Thyroid gland (tissue), 4 donors: ENCODE results near the gene KIAA1755. TPM values are rescaled to one million over a fixed set of nuclear protein-coding genes. Genes with fewer than 3 reads are reported as not detected.

Experiments
- DNase-seq, 2 donors: peaks; one replicate each; pipeline ENCODE4 v3.0.0-alpha.2; 2019
- H3K27ac ChIP-seq, 3 donors: fragments of 200-600 bp; sonication (generic); 1 replicate in 2 of 3; 2 replicates in 1 of 3; pipeline ENCODE4 v1.5.1; 2016 to 2019; ENCODE audit warnings: mild to moderate bottlenecking in 1 of 3, moderate library complexity in 1 of 3
- H3K27me3 ChIP-seq: fragments of 200-600 bp; sonication (generic); one replicate; pipeline ENCODE4 v1.5.1; 2019
- H3K36me3 ChIP-seq, 2 donors: fragments of 200-600 bp; sonication (generic); one replicate each; pipeline ENCODE4 v1.5.1; 2016 to 2019
- H3K4me1 ChIP-seq, 2 donors: fragments of 200-600 bp; sonication (generic); one replicate each; pipeline ENCODE4 v1.5.1; 2017 to 2019
- H3K4me3 ChIP-seq, 3 donors: fragments of 200-600 bp; sonication (generic); replicated peaks in 1 of 3; 1 replicate in 2 of 3; 2 replicates in 1 of 3; pipeline ENCODE4 v1.5.1; 2016; ENCODE audit warnings: mild to moderate bottlenecking in 1 of 3
- H3K9me3 ChIP-seq: fragments of 200-600 bp; sonication (generic); one replicate; pipeline ENCODE4 v1.5.1; 2017
- CTCF ChIP-seq, 6 experiments: fragments of 200-600 bp in 3 of 6; fragments of 450-650 bp in 3 of 6; sonication (generic) in 3 of 6; IDR thresholded peaks; one replicate each; pipeline ENCODE4 v1.5.1; 2016 to 2019; ENCODE audit warnings: antibody characterized with exemption in 6 of 6, mild to moderate bottlenecking in 2 of 6, inconsistent platforms in 1 of 6, moderate library complexity in 1 of 6
- POLR2A ChIP-seq, 2 donors: fragments of 450-650 bp; IDR thresholded peaks; one replicate each; pipeline ENCODE4 v1.6.1; 2017; ENCODE audit warnings: antibody characterized with exemption in 2 of 2, mild to moderate bottlenecking in 2 of 2, moderate library complexity in 1 of 2
- WGBS, 2 donors: methylation state at CpG; one replicate each; pipeline ENCODE4 v1.1.5; 2017; 5-methylcytosine and 5-hydroxymethylcytosine counted together
- intact Hi-C: fragments of 100-400 bp; cut with DNase I; formaldehyde crosslinking; loops from one replicate; pipeline ENCODE4 v1.15.1; 2023
- total RNA-seq, 4 donors: library from RNA; depleted of rRNA; stranded (reverse); fragments of >200 nt; gene quantifications; one replicate each; pipeline ENCODE4 v1.2.3, GENCODE V29; 2016

Gene KIAA1755
- total RNA-seq, 4 donors from 2014 or later = 1.0 to 5.5 (median 1.7) TPM

- DNase-seq = no peak
- H3K36me3 ChIP-seq = no peaks in the 10 kb centered on the region
- H3K27ac ChIP-seq = no peak overlapping the region
- no peaks in the 10 kb centered on the region for H3K27me3 ChIP-seq
- no peaks in the 10 kb centered on the region for H3K9me3 ChIP-seq
- WGBS, 2 donors = 74 to 75% methylated on average over 8 to 9 of the region's 9 CpGs
- no peak overlapping the region for H3K4me3 ChIP-seq
- intact Hi-C loops = no loop called here
- TF ChIP-seq CTCF (IDR thresholded peaks at IDR 0.05) (no peak), POLR2A (IDR thresholded peaks at IDR 0.05) (no peak)
- no peaks in the 10 kb centered on the region for H3K4me1 ChIP-seq
Measured at GRCh38 chr20:38211200-38212097, 49.1 kb downstream of the KIAA1755 start.

- TF ChIP-seq CTCF (IDR thresholded peaks at IDR 0.05) (no peak), POLR2A (IDR thresholded peaks at IDR 0.05) (no peak)
- H3K4me1 ChIP-seq = no peaks in the 10 kb centered on the region
- no peak overlapping the region for H3K4me3 ChIP-seq
- no peak overlapping the region for H3K27ac ChIP-seq
- H3K27me3 ChIP-seq = no peaks in the 10 kb centered on the region
- WGBS, 2 donors = 82 to 84% methylated on average over 3 of the region's 6 CpGs
- intact Hi-C loops = no loop called here
- H3K9me3 ChIP-seq = no peaks in the 10 kb centered on the region
- H3K36me3 ChIP-seq = no peaks in the 10 kb centered on the region
- no peak for DNase-seq
Measured at GRCh38 chr20:38210741-38211140, 49.8 kb downstream of the KIAA1755 start.

GRCh38 chr20:38209736-38210405 is 50.7 kb downstream of the KIAA1755 start:
- Histone ChIP-seq H3K36me3 (no peaks in the 10 kb centered on the region), H3K27me3 (no peaks in the 10 kb centered on the region), H3K4me3 (no peak overlapping the region), H3K9me3 (no peaks in the 10 kb centered on the region), H3K27ac (no peak overlapping the region), H3K4me1 (no peaks in the 10 kb centered on the region)
- intact Hi-C loops = no loop called here
- no peak for DNase-seq
- 91 to 93% methylated on average over 3 of the region's 3 CpGs for WGBS, 2 donors
- TF ChIP-seq POLR2A (IDR thresholded peaks at IDR 0.05) (no peak), CTCF (IDR thresholded peaks at IDR 0.05) (no peak)

GRCh38 chr20:38209054-38209675 is 51.4 kb downstream of the KIAA1755 start:
- Histone ChIP-seq H3K9me3 (no peaks in the 10 kb centered on the region), H3K27me3 (no peaks in the 10 kb centered on the region), H3K36me3 (no peaks in the 10 kb centered on the region), H3K4me3 (no peak overlapping the region), H3K4me1 (no peaks in the 10 kb centered on the region), H3K27ac (no peak overlapping the region)
- intact Hi-C loops = no loop called here
- no peak for DNase-seq
- 70 to 72% methylated on average over 3 to 4 of the region's 4 CpGs for WGBS, 2 donors
- TF ChIP-seq CTCF (IDR thresholded peaks at IDR 0.05) (no peak), POLR2A (IDR thresholded peaks at IDR 0.05) (no peak)
